ENCODE measurements around the gene CCDC81.
"Not testable (repeated sequence)": the region's sequence is repeated elsewhere in the genome, so short reads cannot be mapped to it uniquely, and the experiment has no call there.

Gene CCDC81

GRCh38 chr11:86374586-86374985 is at the start of gene CCDC81:
TSS of gene CCDC81 (plus strand) at chr11:86374887. CDS start at chr11:86375164, 277 bp downstream.
- DNase-seq (ENCODE audit: low spot score) = no peak

- no peak for DNase-seq (ENCODE audit: low spot score)
Observed at GRCh38 chr11:86335131-86335767, 39.4 kb upstream of the CCDC81 start.

DNA sequence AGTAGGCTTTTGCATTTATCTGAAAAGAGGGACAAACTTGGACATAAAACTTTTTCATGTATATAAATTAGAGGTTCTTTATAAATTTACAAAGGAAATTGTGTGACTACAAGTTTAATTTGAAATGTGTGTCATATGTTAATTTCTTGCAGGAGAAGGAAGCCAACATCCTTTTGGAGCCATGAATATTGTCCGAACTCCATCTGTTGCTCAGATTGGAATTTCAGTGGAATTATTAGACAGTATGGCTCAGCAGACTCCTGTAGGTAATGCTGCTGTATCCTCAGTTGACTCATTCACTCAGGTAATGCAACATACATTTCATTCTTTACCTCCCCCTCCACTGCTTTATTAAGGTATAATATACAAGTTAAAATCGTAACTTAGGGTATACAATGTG is 37.5 kb upstream of the CCDC81 start:
- no peak for DNase-seq (ENCODE audit: low spot score)

GRCh38 chr11:86341382-86341781 is 33.3 kb upstream of the CCDC81 start:
- DNase-seq (ENCODE audit: low spot score) = no peak

- DNase-seq (ENCODE audit: low spot score) = no peak
Observed at GRCh38 chr11:86346513-86346912, 28.2 kb upstream of the CCDC81 start.

GRCh38 chr11:86355256-86355655 is 19.4 kb upstream of the CCDC81 start:
- DNase-seq (ENCODE audit: low spot score) = no peak

- DNase-seq (ENCODE audit: low spot score) = not testable (repeated sequence)
Observed at GRCh38 chr11:86357412-86357811, 17.3 kb upstream of the CCDC81 start.

DNA sequence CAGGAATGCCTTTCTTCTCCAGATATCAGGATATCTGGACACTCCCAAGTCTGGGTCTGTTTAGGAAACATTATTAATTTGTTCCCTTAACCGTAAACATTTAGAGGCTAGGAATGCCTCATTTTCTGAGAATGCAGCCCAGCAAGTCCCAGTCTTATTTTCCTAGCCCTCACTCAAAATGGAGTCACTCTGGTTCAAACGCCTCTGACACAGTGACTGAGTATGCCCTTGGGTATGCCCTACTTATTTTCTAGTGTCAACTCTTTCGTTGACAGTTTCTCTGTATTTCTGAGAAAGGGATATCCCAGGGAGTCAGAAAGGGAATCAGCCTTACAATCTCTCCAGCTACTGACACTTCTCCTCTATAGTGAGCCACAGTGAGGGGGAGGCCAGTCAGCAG is 16.0 kb upstream of the CCDC81 start:
- DNase-seq (ENCODE audit: low spot score) = no peak

GRCh38 chr11:86360775-86361395 is 13.8 kb upstream of the CCDC81 start:
- no peak for DNase-seq (ENCODE audit: low spot score)

DNA sequence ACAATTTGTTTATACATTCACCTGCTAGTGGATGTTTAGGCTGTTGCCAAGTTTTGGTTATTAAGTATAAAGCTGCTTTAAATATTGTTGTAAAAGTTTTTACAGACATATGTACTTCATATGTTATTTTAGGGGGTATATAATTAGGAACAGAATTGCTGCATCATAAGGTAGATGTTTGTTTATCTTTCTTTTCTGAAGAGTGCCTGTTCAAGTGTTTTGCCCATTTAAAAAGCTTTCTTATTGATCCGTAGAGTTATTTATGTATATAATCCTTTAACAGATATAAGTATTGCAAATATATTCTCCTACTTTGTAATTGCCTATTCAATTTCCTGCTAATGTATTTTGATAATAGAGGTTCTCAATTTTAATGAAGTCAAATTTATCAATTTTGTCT is 11.3 kb upstream of the CCDC81 start:
- DNase-seq (ENCODE audit: low spot score) = no peak

DNA sequence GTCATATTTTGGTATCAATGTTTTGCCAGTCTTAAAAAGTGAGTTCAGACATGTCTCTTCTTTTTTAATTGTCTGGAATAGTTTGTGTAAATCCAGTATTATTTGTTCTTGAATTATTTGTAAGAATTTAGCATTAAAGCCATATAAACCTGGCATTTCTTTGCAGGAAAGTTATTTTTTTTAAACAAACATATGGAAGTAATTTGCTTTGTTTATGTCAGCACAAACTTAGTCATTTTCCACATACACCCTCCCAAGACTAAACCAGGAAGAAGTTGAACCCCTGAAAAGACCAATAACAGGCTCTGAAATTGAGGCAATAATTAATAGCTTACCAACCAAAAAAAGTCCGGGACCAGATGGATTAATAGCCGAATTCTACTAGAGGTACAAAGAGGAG is 9.1 kb upstream of the CCDC81 start:
- no peak for DNase-seq (ENCODE audit: low spot score)

DNA sequence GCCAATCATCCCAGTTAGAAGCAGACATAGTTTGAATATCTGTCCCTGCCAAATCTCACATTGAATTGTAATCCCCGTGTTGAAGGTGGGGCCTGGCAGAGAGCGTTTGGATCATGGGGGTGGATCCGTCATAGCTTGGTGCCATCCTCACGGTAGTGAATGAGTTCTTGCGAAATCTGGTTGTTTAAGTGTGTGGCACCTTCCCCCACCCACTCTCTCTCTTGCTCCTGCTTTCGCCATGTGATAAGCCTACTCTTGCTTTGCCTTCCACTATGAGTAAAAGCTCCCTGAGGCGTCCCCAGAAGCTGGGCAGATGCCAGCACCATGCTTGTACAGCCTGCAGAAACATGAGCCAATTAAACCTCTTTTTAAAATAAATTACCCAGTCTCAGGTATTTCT is 5.0 kb upstream of the CCDC81 start:
- DNase-seq (ENCODE audit: low spot score) = no peak

DNA sequence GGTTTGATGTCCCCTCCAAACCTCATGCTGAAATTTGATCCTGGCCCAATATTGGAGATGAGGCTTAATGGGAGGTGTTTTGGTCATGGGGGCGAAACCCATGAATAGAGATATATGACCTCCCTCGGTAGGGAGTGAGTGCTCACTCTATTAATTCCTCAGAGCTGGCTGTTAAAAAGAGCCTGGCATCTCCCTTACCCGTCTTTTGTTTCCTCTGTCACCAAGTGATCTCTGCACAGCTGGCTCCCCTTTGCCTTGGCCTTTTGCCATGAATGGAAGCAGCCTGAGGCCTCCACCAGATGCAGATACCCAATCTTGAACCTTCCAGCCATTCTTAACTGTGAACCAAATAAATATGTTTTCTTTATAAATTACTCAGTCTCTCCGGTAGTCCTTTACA is 4.5 kb upstream of the CCDC81 start:
- DNase-seq (ENCODE audit: low spot score) = no peak

DNA sequence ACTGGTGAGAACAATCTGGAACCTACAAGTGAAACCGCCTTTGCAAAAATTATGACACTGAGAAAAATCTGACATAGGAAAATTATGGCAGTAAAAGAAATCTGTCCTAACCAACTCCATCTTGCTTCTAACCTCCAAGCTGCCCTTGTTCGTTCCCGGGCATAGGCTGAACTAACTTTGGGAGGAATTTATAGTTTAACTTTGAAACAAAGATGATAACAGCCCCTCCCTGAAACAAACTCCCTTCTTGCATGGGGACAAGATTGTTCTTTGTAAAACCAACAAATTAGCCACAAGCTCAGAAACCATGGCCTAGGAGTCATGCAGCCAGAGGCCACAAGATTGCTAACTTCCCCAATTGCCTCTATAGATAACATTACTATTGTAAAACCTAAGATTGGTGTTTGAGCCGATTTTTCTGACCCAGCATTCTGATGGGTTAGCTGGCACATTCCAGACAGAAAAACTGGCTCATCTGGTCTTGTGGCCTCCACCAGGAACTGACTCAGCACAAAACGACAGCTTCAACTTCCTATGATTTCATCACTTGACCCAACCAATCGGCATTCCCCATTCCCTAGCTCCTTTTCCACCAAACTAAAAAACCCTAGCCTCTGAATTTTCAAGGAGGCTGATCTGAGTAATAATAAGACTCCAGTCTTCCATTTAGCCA is 3.6 kb upstream of the CCDC81 start:
- DNase-seq (ENCODE audit: low spot score) = no peak

DNA sequence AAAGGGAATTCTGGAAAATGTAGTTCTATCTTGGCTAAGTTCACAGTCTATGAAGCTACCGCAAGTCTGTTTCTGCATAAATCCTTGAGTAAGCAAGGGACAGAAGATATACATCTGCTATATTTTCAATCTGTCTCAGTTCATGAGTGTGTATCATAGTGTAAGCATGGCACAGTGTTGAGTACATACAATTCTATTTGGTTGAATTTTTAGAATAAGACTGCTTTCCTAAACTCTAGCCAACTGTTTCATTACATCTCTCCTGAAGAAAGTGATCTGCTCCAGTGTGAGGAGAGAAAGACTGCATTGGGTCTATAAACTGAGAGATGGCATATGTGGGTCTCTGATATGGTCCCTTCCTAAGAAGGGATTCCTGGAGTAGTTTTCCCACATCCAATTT is 2.6 kb upstream of the CCDC81 start:
- DNase-seq (ENCODE audit: low spot score) = no peak

DNA sequence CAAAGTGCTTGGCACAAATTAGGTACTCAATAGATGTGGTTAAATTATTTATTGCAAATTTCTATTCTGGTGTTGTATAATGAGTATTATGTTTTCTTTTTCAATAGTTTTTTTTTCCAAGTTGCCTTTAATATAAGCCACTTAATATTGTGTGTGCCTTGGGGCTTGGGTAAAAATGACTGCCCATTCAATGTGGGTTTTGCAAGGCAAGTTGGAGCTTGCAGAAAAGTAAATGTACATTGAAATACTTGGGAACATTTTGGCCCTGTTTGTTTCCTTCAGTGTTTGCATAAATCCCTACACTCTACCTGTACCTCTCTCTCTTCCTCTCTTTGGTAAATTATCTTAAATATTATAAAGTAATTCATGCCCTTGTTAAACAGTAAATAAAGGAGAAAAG is 2.1 kb upstream of the CCDC81 start:
- no peak for DNase-seq (ENCODE audit: low spot score)

GRCh38 chr11:86374069-86374468 is 618 bp upstream of the CCDC81 start:
- no peak for DNase-seq (ENCODE audit: low spot score)

- DNase-seq (ENCODE audit: low spot score) = no peak
Observed at GRCh38 chr11:86377972-86378371, 3.3 kb downstream of the CCDC81 start.

- DNase-seq (ENCODE audit: low spot score) = no peak
Observed at GRCh38 chr11:86380295-86381059, 5.8 kb downstream of the CCDC81 start.

DNA sequence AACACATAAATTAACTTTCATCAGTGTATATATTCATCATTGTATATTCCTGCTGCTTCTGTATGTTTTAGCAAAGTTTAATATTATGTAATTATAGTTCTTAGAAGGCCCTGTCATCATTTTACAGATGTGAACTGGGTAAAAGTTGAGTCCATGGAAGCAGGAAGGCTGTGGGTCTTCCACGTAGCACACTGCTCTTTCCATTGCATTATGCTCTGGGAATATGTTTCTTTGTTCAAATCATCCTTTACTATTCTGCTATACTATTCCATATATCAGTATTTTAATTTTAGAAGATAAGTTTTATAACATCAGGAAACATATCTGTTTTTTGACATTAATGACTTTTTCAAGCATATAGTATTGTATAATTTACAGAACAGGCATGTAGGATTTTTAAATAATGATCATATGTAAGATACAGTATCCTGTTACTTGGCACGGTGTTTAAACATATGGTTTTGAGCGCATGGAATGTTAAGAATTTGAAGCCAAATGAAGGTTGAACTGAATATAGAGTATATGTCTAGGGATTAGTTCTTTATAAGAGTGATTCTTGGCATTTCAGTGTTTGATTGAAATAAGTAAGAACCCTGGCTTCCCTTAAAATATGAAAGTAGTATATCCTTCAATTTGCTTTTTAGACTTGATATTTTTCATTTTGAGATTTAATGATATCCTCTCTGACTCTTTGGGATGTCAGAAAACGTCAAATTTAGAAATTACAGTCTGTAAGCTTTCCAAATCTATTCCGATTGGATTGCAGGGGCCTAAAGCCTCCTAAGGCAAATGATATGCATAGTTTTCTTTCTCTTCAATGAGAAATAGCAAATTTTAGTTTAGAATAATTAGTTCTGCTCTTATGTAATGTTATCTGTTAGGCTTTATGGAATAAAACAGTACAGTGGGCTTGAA is 8.6 kb downstream of the CCDC81 start:
- DNase-seq (ENCODE audit: low spot score) = no peak

DNA sequence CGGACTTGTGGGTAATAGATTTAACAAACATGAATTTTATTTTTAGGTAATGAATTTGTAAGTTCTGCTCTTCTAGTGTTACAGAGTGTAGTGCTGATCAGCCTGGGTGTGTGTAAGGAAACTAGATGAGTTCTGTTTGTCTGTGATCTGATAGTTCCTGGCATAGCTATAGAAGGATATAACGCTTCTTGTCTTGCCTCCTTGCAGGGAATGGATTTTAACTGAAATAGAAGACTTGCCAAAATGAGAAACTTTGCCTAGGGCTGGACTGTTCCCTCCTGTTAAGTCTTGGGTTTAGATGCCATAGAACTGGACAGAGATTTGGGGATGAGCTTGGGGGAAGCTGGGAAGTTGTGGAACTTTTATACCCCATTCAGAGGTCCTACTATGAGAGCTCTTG is 11.6 kb downstream of the CCDC81 start:
- no peak for DNase-seq (ENCODE audit: low spot score)

DNA sequence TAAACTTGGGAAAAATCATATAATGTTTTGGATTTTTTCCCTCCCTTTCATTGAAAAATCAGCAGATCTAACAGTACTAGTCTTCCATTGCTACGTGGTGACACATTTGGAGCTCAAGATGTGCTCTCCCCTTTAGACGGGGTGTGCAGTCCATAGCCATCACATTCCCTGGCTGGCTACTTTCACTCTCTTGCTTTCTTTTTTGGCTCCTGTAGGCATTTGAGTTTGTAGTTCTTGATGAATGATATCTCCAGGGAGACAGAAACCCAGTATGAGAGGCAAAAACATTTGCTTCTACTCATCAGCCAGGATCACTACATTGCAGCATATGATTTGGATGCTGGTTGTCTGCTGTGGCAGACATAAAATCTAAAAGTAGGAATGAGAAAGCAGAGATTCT is 12.1 kb downstream of the CCDC81 start:
- no peak for DNase-seq (ENCODE audit: low spot score)

Data from globus pallidus (tissue), 1 donor.